HL-60 (cell line): Measurements from ENCODE around the gene MMAB.

Experiments used
- DNase-seq, 2 experiments: peaks; one replicate each; pipeline ENCODE4 v3.0.0-alpha.2; 2010 to 2020; ENCODE audit warnings: low read depth in 1 of 2, low spot score in 1 of 2
- H3K27ac ChIP-seq: fragments of 250-450 bp; sonication (Bioruptor Pico); replicated peaks from 2 replicates; pipeline ENCODE4 v1.5.1; 2020; ENCODE audit warnings: mild to moderate bottlenecking, moderate library complexity
- H3K27me3 ChIP-seq: fragments of 250-450 bp; sonication (Bioruptor Pico); 2 replicates; pipeline ENCODE4 v1.5.1; 2021; ENCODE audit warnings: mild to moderate bottlenecking, moderate library complexity; ENCODE audit not compliant: insufficient read depth, poor library complexity, severe bottlenecking
- H3K4me3 ChIP-seq: replicated peaks from 2 replicates; pipeline ENCODE4 v1.5.1; 2011; ENCODE audit warnings: mild to moderate bottlenecking, control low read depth, low read length; ENCODE audit not compliant: insufficient read depth
- GABPA ChIP-seq: IDR thresholded peaks from 2 replicates; pipeline ENCODE4 v1.6.1; 2012; ENCODE audit warnings: low read depth
- POLR2AphosphoS5 ChIP-seq: IDR thresholded peaks from 2 replicates; pipeline ENCODE4 v1.6.1; 2012; ENCODE audit warnings: low read depth
- REST ChIP-seq: IDR thresholded peaks from 2 replicates; pipeline ENCODE4 v1.6.1; 2012; ENCODE audit warnings: low read depth; ENCODE audit not compliant: insufficient replicate concordance
- SPI1 ChIP-seq: IDR thresholded peaks from 2 replicates; pipeline ENCODE4 v1.6.1; 2012; ENCODE audit warnings: low read depth, mild to moderate bottlenecking, borderline replicate concordance
- TF ChIP-seq, protein P1 (sequence below): IDR thresholded peaks from one replicate; pipeline ENCODE4 v1.5.1; 2011; ENCODE audit warnings: low read length, control low read depth, inconsistent platforms; ENCODE audit not compliant: insufficient read depth

Gene MMAB

DNA sequence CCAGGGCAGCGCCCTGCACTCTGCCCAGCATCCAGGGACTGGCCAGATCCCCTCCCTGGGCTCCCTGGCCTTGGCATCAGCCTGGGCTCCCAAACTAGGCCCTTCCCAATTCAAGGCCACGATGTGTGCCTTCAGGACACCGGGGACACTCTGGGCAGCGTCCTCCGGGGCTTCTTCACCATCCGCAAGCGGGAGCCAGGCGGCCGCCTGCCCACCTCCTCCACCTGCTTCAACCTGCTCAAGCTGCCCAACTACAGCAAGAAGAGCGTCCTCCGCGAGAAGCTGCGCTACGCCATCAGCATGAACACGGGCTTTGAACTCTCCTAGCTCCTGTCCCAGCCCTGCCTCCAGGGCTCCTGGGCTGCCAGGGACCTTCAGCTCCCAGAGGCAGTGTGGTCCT, 38.8 kb downstream of the MMAB start:
- DNase-seq, result no peak
- Histone ChIP-seq H3K4me3 (no peak overlapping the region), H3K27ac (no peak overlapping the region), H3K27me3 (no peaks in the 10 kb centered on the region)
- TF ChIP-seq GABPA, result no peak
- no peak for TF ChIP-seq SPI1
- TF ChIP-seq POLR2AphosphoS5, result no peak
- TF ChIP-seq, protein P1, sequence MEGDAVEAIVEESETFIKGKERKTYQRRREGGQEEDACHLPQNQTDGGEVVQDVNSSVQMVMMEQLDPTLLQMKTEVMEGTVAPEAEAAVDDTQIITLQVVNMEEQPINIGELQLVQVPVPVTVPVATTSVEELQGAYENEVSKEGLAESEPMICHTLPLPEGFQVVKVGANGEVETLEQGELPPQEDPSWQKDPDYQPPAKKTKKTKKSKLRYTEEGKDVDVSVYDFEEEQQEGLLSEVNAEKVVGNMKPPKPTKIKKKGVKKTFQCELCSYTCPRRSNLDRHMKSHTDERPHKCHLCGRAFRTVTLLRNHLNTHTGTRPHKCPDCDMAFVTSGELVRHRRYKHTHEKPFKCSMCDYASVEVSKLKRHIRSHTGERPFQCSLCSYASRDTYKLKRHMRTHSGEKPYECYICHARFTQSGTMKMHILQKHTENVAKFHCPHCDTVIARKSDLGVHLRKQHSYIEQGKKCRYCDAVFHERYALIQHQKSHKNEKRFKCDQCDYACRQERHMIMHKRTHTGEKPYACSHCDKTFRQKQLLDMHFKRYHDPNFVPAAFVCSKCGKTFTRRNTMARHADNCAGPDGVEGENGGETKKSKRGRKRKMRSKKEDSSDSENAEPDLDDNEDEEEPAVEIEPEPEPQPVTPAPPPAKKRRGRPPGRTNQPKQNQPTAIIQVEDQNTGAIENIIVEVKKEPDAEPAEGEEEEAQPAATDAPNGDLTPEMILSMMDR, result no peak
- TF ChIP-seq REST, result no peak

GRCh38 chr12:109533487-109533740, 39.9 kb downstream of the MMAB start:
- no peak for TF ChIP-seq SPI1
- no peak for TF ChIP-seq REST
- no peak for TF ChIP-seq POLR2AphosphoS5
- no peak for TF ChIP-seq GABPA
- TF ChIP-seq, protein P1, result no peak
- Histone ChIP-seq H3K27me3 (no peaks in the 10 kb centered on the region), H3K27ac (no peak overlapping the region), H3K4me3 (no peak overlapping the region)
- DNase-seq, result no peak

GRCh38 chr12:109532721-109533486, 40.4 kb downstream of the MMAB start:
- Histone ChIP-seq H3K27me3 (no peaks in the 10 kb centered on the region), H3K4me3 (no peak overlapping the region), H3K27ac (no peak overlapping the region)
- DNase-seq, result no peak
- TF ChIP-seq, protein P1, result no peak
- TF ChIP-seq GABPA (no peak), REST (no peak), SPI1 (no peak), POLR2AphosphoS5 (no peak)
